NT2/D1 (cell line): ENCODE measurements around the gene NDOR1.
"Not testable (repeated sequence)": the region's sequence is repeated elsewhere in the genome, so short reads cannot be mapped to it uniquely, and the experiment has no call there.

Experiments used
- DNase-seq: peaks from one replicate; pipeline ENCODE4 v3.0.0-alpha.2; 2011; ENCODE audit warnings: low read depth, low spot score
- H3K27me3 ChIP-seq: 2 replicates; pipeline ENCODE4 v1.6.0; 2011; ENCODE audit warnings: mild to moderate bottlenecking; ENCODE audit not compliant: insufficient read length, insufficient read depth
- H3K36me3 ChIP-seq: 2 replicates; pipeline ENCODE4 v1.6.1; 2011; ENCODE audit warnings: mild to moderate bottlenecking, low read length, mixed read lengths; ENCODE audit not compliant: insufficient read depth, insufficient read length
- H3K4me1 ChIP-seq: 2 replicates; pipeline ENCODE4 v1.5.1; 2011; ENCODE audit not compliant: insufficient read depth, insufficient read length
- H3K4me3 ChIP-seq: 2 replicates; pipeline ENCODE4 v1.5.1; 2011; ENCODE audit warnings: low read depth; ENCODE audit not compliant: insufficient read length
- H3K9ac ChIP-seq: 2 replicates; pipeline ENCODE4 v1.6.0; 2011; ENCODE audit warnings: low read depth; ENCODE audit not compliant: insufficient read length
- H3K9me3 ChIP-seq: 2 replicates; pipeline ENCODE4 v1.5.1; 2011; ENCODE audit warnings: mild to moderate bottlenecking, low read length; ENCODE audit not compliant: insufficient read depth
- SUZ12 ChIP-seq: IDR thresholded peaks from 2 replicates; pipeline ENCODE4 v1.6.1; 2011; ENCODE audit not compliant: insufficient read length, insufficient read depth; ENCODE audit errors: extremely low read depth
- YY1 ChIP-seq: IDR thresholded peaks from 2 replicates; pipeline ENCODE4 v1.6.1; 2011; ENCODE audit not compliant: insufficient read length, insufficient read depth
- ZNF274 ChIP-seq: IDR thresholded peaks from 2 replicates; pipeline ENCODE4 v1.6.1; 2011; ENCODE audit warnings: mild to moderate bottlenecking, low read depth, low read length

Gene NDOR1

DNA sequence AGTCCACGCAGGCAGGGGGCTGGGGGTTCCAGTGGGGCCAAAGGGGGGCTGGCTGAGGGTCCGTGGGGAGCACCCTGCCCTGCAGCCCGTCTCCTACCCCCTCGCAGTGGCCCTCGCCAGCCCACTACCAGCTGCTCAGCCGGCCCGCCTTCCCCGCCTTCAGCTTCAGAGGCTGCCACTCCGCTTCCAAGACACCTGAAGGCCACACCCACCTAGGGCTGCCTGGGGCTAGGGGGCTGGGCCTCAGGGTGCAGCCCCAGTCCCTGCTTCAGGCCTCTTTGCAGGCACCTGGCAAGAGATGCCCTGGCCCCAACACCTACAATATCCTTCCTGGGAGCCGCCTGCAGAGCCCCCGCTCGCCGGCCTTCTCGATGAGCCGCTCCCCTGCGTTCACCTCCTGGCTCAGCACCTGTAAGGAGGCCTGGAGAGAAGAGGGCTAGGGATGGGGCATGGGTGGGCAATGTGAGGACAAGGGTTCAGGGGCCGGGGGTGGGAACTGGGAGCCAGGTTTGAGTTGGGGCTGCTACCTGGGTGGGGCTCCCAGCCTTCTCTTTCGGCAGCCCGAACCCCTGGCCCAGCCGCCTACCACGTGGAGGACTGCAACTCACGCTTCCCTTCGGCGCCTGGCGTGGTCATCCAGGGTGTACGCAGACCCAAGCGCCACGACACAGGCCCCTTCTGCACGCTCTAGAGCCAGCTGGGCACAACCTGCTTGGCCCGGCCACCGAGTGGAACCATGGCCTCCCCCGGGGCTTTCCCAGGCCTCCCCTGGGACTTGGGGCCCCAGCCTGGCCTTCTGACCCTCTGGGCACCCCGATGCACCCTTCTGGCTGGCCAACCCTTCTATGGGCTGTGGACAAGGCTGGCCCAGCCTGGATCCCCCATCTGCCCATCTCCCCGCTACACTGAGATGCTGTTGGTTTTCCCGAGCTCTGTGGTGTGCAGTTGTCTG lies 47.3 kb downstream of the NDOR1 start:
- H3K27me3 ChIP-seq: no peaks in the 10 kb centered on the region
- DNase-seq: no peak
- peaks cover 32% of the 10 kb centered on the region for H3K4me1 ChIP-seq
- TF ChIP-seq YY1 (no peak), SUZ12 (no peak), ZNF274 (no peak)
- peaks cover 18% of the 10 kb centered on the region for H3K36me3 ChIP-seq
- no peaks in the 10 kb centered on the region for H3K9me3 ChIP-seq
- no peak overlapping the region for H3K4me3 ChIP-seq
- peak overlapping the region; percentile 57 for H3K9ac ChIP-seq

DNA sequence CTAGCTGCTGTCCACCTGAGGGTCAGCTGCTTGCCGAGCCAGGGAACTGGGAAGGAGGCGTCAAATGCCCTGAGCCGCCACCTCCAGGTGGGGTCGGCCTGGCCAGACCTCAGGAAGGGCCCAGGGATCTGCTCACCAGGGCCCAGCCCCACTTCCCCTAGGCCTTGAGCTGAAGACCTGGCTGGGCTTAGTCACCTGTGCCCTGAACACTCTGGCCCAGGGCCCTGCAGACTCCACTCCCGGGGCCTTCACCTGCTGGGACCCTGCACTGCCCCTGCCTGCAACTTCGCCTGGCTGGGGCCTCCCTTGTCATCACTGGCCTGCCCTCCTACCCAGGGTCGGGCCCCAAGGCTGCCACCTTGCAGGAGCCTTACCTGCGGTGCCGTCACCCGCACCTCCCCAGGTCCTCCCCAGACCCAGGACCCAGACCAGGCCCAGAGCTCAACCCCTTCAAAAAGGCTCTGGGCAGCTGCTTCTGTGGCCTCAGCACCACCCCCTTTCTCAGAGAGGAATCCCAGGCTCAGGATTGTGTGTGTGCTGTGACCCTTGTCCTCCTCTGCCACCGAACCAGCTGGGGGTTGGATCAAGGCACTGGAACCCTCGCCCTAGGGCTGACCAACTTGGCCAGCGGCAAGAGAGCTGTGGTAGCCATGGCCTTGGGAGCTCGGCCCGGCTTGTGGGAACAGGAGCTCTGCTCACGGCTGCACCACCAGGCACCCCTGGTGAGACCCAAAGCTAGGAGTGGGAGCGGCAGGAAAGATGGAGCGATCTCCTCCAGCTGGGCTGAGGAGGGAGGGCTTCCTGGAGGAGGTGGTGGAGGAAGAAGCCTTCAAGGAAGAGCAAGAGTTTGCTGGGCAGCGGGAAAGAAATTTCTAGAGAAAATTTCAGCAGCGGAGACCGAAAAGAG lies 48.5 kb downstream of the NDOR1 start:
- Histone ChIP-seq H3K4me3 (peak overlapping the region; percentile 98), H3K9ac (peak overlapping the region; percentile 99)

DNA sequence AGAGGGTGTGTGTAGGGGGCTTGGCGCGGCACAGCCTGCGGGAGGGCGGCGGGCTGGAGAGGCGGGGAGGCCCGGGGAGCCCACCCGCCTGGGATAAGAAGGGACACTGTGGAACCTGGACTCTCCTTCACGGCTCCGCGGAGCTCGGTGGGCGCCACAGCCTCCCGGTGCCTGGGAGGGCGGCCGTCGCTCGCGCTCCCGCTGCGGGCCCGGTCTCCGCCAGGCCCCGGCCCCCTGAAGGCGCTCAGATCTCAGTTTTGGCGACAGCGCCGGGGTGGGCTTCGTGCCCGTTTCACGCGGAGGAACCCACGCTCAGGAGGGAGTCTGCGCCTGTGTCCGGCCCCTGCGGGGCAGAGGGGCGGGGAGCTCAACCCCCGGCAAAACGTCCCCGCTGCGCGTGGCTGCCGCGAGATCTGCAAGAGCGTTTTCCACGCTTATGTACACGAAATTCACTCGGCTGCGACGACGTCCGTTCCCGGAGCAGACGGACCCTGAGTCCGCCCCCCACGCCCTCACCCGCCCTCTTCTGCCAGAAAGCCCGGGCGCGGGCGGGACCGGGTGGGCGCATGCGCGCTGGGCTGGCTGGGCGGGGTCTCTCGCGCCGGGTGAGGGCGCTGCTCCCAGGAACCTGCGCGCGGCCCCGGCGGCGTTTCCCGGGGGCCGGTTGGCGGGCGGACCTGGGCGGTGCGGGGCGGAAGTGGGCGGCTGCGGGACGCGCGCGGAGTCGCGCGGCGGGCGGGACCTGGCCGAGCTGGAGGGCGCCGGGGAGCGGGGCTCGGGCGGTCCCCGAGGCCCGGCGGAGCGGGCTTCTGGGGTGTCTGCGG lies 49.3 kb downstream of the NDOR1 start, which contains the start of gene NELFB:
Gene NELFB (plus strand): TSS at position 704 of the 824 bp plus-strand sequence.
- H3K36me3 ChIP-seq: peaks cover 34% of the 10 kb centered on the region
- H3K27me3 ChIP-seq: no peaks in the 10 kb centered on the region
- peaks cover 31% of the 10 kb centered on the region for H3K4me1 ChIP-seq
- TF ChIP-seq SUZ12 (no peak), YY1 (no peak), ZNF274 (no peak)
- H3K9me3 ChIP-seq: no peaks in the 10 kb centered on the region
- H3K4me3 ChIP-seq: peak within 1 kb of the TSS; percentile 98
- peak within 1 kb of the TSS; percentile 99 for H3K9ac ChIP-seq
- peak; percentile 67 for DNase-seq

More for the DNA sequence above, 48.5 kb downstream of the NDOR1 start:
- Histone ChIP-seq H3K4me1 (peaks cover 31% of the 10 kb centered on the region), H3K9me3 (no peaks in the 10 kb centered on the region), H3K27me3 (no peaks in the 10 kb centered on the region), H3K36me3 (peaks cover 29% of the 10 kb centered on the region)
- DNase-seq: no peak
- no peak for TF ChIP-seq ZNF274

DNA sequence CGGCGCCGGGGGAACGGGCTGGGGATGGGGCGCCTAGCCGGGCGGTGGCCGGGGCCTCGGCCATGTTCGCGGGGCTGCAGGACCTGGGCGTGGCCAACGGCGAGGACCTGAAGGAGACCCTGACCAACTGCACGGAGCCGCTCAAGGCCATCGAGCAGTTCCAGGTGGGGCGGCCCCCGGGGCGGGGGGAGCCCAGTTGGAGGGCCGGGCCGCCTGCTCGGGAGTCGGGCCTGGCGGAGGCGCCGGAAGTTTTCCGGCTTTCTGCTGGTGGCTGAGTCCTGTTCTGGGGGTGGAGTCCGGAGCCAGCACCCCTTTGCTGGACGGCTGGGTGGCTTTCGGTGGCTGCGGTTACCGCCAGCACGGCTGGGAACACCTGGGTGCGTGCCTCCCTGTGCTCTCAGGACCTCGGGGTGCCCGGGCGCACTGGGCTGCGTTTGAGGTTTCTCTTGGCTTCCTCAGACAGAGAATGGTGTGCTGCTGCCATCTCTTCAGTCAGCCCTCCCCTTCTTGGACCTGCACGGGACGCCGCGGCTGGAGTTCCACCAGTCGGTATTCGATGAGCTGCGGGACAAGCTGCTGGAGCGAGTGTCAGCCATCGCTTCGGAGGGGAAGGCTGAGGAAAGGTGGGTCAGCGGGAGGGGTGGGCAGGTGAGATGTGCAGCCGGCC lies 50.1 kb downstream of the NDOR1 start:
- Histone ChIP-seq H3K4me3 (peak overlapping the region; percentile 98), H3K9ac (peak overlapping the region; percentile 99), H3K27me3 (no peaks in the 10 kb centered on the region), H3K9me3 (no peaks in the 10 kb centered on the region), H3K36me3 (peaks cover 34% of the 10 kb centered on the region), H3K4me1 (peaks cover 28% of the 10 kb centered on the region)
- no peak for DNase-seq
- TF ChIP-seq ZNF274 (no peak), YY1 (no peak), SUZ12 (no peak)

DNA sequence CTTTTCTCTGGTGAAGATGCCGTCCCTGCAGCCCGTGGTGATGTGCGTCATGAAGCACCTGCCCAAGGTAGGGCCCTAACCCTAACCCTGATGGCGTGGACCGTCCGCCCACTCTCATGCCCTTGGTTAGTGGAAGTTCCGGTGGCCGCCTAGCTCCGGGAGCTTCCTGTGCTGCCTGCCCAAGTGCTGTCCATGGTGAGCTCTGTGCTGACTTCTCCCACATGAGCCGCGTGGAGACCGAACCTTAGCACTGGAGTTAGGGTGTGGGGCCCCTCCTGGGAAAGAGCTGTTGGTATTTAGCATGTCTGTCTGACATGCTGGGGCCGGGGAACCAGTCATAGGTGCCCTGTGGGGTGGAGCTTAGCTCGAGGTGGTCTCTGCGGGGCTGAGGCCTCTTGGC lies 50.9 kb downstream of the NDOR1 start:
- Histone ChIP-seq H3K9ac (peak overlapping the region; percentile 99), H3K4me1 (peaks cover 25% of the 10 kb centered on the region)

DNA sequence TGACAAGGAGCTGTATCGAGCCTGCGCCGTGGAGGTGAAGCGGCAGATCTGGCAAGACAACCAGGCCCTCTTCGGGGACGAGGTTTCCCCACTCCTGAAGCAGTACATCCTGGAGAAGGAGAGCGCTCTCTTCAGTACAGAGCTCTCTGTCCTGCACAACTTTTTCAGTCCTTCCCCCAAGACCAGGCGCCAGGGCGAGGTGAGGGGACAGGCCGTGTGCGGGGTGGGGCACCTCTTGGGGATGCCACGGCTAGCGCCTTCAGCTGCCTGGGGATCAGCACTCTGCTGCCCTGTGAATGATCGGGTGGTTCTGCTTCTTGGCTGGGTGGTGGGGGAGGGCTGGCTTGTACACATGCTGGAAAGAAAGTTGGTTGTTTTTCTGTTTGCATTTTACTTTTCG lies 51.4 kb downstream of the NDOR1 start:
- DNase-seq: no peak
- Histone ChIP-seq H3K36me3 (peaks cover 34% of the 10 kb centered on the region), H3K4me3 (peak overlapping the region; percentile 98), H3K27me3 (no peaks in the 10 kb centered on the region), H3K4me1 (peaks cover 23% of the 10 kb centered on the region), H3K9ac (peak overlapping the region; percentile 53), H3K9me3 (no peaks in the 10 kb centered on the region)
- TF ChIP-seq ZNF274 (no peak), SUZ12 (no peak), YY1 (no peak)

More for the DNA sequence above, 50.9 kb downstream of the NDOR1 start:
- peak overlapping the region; percentile 98 for H3K4me3 ChIP-seq
- TF ChIP-seq YY1: no peak
- TF ChIP-seq SUZ12: no peak
- no peak for TF ChIP-seq ZNF274
- no peak for DNase-seq
- H3K27me3 ChIP-seq: no peaks in the 10 kb centered on the region
- H3K9me3 ChIP-seq: no peaks in the 10 kb centered on the region
- H3K36me3 ChIP-seq: peaks cover 34% of the 10 kb centered on the region

DNA sequence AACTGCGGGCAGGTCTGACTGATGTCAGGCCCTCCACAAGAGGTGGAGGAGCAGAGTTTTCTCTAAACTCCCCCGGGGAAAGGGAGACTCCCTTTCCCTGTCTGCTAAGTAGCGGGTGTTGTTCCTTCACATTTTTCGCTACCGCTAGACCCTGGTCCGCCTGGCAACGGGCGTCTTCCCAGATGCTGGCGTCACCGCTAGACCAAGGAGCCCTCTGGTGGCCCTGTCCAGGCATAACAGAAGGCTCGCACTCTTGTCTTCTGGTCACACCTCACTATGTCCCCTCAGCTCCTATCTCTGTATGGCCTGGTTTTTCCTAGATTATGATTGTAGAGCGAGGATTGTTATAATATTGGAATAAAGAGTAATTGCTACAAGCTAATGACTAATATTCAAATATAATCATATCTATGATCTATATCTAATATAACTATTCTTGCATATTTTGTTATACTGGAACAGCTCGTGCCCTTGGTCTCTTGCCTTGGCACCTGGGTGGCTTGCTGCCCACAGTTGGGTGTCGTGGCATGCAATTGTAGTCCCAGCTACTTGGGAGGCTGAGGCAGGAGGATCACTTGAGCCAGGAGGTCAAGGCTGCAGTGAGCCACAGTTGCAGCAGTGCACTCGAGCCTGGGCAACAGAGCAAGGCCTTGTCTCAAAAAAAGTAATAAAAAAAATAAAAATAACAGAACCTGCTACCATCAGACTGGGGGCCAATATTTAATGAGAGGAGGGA lies 56.8 kb downstream of the NDOR1 start:
- H3K9ac ChIP-seq, H3K9me3 ChIP-seq, DNase-seq, H3K27me3 ChIP-seq, H3K4me3 ChIP-seq, H3K4me1 ChIP-seq: not testable (repeated sequence)
- peaks cover 64% of the 10 kb centered on the region for H3K36me3 ChIP-seq
